Thyroid gland (tissue), 4 donors: ENCODE data around the gene JPH2.

ENCODE experiments used
- CTCF ChIP-seq, 6 experiments: fragments of 200-600 bp in 3 of 6; fragments of 450-650 bp in 3 of 6; sonication (generic) in 3 of 6; IDR thresholded peaks; one replicate each; pipeline ENCODE4 v1.5.1; 2016 to 2019; ENCODE audit warnings: antibody characterized with exemption in 6 of 6, mild to moderate bottlenecking in 2 of 6, inconsistent platforms in 1 of 6, moderate library complexity in 1 of 6
- POLR2A ChIP-seq, 2 donors: fragments of 450-650 bp; IDR thresholded peaks; one replicate each; pipeline ENCODE4 v1.6.1; 2017; ENCODE audit warnings: antibody characterized with exemption in 2 of 2, mild to moderate bottlenecking in 2 of 2, moderate library complexity in 1 of 2

- TF ChIP-seq CTCF (IDR thresholded peaks at IDR 0.05) (no peak), POLR2A (IDR thresholded peaks at IDR 0.05) (no peak)
Measured at GRCh38 chr20:44117296-44118184, 69.4 kb downstream of the JPH2 start.
